ENCODE measurements around the gene DUSP1. TPM values are rescaled to one million over a fixed set of nuclear protein-coding genes. Genes with fewer than 3 reads are reported as not detected.

DUSP1 gene
- total RNA-seq, 1 experiment from 2014 or later: 38.1 TPM

DNA sequence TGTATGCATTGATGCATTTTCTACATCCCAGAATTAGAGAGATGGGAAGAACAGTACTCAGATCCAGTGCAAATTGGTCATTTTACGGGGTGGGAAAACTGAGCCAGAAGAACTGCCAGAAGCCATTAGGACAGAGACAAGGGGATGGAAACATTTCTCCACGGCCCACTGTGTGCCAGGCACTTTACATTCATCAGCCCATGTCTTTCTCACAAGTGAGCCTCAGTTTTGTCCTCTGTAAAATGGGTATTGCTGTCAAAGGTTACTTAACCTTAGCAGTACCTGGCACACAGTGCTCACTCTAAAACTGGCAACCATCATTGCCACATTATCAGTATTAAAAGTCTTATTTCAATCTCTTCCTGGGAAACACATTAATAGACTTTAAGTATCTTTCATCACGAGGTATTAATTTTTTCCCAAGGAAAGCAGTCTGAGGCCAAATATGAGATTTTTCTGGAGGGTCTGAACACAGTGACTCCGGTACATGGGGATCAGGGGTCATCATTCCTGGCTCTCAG, 5.2 kb downstream of the DUSP1 start:
- H3K27me3 Mint-ChIP-seq (ENCODE audit: unreplicated experiment): no peaks in the 10 kb centered on the region
- intact Hi-C loops (cut with micrococcal nuclease; ENCODE audit: unreplicated experiment): loop anchor here (2.0 kb wide), 1 partner anchor 35 kb away; no protein-coding TSS in a partner anchor
- no peak for DNase-seq
- peak overlapping the region; percentile 75 for H3K27ac Mint-ChIP-seq (ENCODE audit: unreplicated experiment)
- no peaks in the 10 kb centered on the region for H3K9me3 Mint-ChIP-seq (ENCODE audit: low read depth, unreplicated experiment)
- H3K36me3 Mint-ChIP-seq (ENCODE audit: insufficient read depth, unreplicated experiment): peaks cover 71% of the 10 kb centered on the region
- CTCF ChIA-PET: interaction anchor here (0.8 to 1.6 kb wide), 10 partner anchors 12 to 313 kb away, joined by 3 to 19 read pairs (median 9); no protein-coding TSS in a partner anchor
- TF ChIP-seq, protein P1, sequence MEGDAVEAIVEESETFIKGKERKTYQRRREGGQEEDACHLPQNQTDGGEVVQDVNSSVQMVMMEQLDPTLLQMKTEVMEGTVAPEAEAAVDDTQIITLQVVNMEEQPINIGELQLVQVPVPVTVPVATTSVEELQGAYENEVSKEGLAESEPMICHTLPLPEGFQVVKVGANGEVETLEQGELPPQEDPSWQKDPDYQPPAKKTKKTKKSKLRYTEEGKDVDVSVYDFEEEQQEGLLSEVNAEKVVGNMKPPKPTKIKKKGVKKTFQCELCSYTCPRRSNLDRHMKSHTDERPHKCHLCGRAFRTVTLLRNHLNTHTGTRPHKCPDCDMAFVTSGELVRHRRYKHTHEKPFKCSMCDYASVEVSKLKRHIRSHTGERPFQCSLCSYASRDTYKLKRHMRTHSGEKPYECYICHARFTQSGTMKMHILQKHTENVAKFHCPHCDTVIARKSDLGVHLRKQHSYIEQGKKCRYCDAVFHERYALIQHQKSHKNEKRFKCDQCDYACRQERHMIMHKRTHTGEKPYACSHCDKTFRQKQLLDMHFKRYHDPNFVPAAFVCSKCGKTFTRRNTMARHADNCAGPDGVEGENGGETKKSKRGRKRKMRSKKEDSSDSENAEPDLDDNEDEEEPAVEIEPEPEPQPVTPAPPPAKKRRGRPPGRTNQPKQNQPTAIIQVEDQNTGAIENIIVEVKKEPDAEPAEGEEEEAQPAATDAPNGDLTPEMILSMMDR (IDR thresholded peaks at IDR 0.05; ENCODE audit: unreplicated experiment): no peak
- peaks cover 58% of the 10 kb centered on the region for H3K4me1 Mint-ChIP-seq (ENCODE audit: low read depth, unreplicated experiment)
- H3K4me3 Mint-ChIP-seq (ENCODE audit: low read depth, unreplicated experiment): peak overlapping the region; percentile 74
- BruUV-seq (replicated peaks): no TSS peak

DNA sequence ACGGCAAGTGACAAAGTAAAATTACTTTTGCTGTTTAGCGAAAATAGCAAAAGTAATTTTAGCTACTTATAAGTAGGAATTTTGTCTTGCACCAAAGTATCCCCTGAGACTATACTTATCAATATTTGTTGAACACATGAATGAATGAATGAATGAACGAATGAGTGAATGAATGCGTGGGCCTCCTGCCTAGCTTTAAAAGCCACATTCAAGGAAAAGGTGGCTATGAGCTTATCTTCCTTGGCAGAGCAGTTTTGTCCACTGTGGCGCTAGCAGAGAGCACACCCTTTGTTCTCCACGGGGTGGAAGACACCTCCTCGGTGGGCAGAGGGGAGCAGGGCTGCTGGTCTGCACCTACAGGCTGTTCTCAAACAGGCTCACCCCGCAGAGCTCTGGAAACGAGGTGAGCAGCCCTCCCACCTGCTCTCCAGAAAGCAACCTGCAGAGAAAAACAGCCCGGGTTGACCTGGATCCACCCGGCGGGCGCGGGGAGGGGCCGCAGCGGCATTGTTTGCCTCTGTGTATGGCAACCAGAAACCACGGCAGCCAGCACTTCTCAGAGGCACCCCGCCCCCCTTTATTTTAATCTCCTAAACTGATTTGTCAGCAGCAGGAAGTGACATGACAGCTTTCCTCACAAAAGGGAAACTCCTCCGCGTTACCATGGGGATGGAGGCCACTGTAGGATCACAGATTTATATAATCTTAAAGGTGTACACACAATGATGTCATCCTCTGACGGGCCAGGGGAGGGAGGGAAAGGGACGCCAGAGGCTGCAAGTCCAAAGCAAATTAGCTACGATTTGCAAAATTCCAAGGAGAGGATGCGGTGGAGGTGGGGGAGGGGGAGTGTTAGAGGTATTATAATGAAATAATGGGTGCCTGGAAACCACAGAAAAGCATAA, 5.9 kb downstream of the DUSP1 start:
- intact Hi-C loops (cut with micrococcal nuclease; ENCODE audit: unreplicated experiment): loop anchor here (2.0 kb wide), 1 partner anchor 34 kb away; no protein-coding TSS in a partner anchor
- no peaks in the 10 kb centered on the region for H3K27me3 Mint-ChIP-seq (ENCODE audit: unreplicated experiment)
- TF ChIP-seq, protein P1 (IDR thresholded peaks at IDR 0.05; ENCODE audit: unreplicated experiment): no peak
- no TSS peak for BruUV-seq (replicated peaks)
- peak; percentile 98 for DNase-seq
- H3K9me3 Mint-ChIP-seq (ENCODE audit: low read depth, unreplicated experiment): no peaks in the 10 kb centered on the region
- peak overlapping the region; percentile 75 for H3K27ac Mint-ChIP-seq (ENCODE audit: unreplicated experiment)
- H3K36me3 Mint-ChIP-seq (ENCODE audit: insufficient read depth, unreplicated experiment): peaks cover 64% of the 10 kb centered on the region
- H3K4me1 Mint-ChIP-seq (ENCODE audit: low read depth, unreplicated experiment): peaks cover 61% of the 10 kb centered on the region
- CTCF ChIA-PET: interaction anchor here (0.5 to 1.6 kb wide), 22 partner anchors 13 to 312 kb away, joined by 3 to 19 read pairs (median 4); no protein-coding TSS in a partner anchor
- peak overlapping the region; percentile 74 for H3K4me3 Mint-ChIP-seq (ENCODE audit: low read depth, unreplicated experiment)

GRCh38 chr5:172763120-172763464, 7.9 kb downstream of the DUSP1 start:
- TF ChIP-seq, protein P1 (IDR thresholded peaks at IDR 0.05; ENCODE audit: unreplicated experiment): no peak
- Mint-ChIP-seq H3K27ac (ENCODE audit: unreplicated experiment) (no peak overlapping the region), H3K36me3 (ENCODE audit: insufficient read depth, unreplicated experiment) (peaks cover 50% of the 10 kb centered on the region), H3K4me1 (ENCODE audit: low read depth, unreplicated experiment) (peaks cover 46% of the 10 kb centered on the region), H3K9me3 (ENCODE audit: low read depth, unreplicated experiment) (no peaks in the 10 kb centered on the region), H3K27me3 (ENCODE audit: unreplicated experiment) (no peaks in the 10 kb centered on the region), H3K4me3 (ENCODE audit: low read depth, unreplicated experiment) (no peak overlapping the region)
- BruUV-seq (replicated peaks): no TSS peak
- CTCF ChIA-PET: no interaction called here
- no peak for DNase-seq
- intact Hi-C loops (cut with micrococcal nuclease; ENCODE audit: unreplicated experiment): no loop called here

GRCh38 chr5:172762214-172763119, 8.5 kb downstream of the DUSP1 start:
- no TSS peak for BruUV-seq (replicated peaks)
- H3K9me3 Mint-ChIP-seq (ENCODE audit: low read depth, unreplicated experiment): no peaks in the 10 kb centered on the region
- peaks cover 46% of the 10 kb centered on the region for H3K4me1 Mint-ChIP-seq (ENCODE audit: low read depth, unreplicated experiment)
- no peaks in the 10 kb centered on the region for H3K27me3 Mint-ChIP-seq (ENCODE audit: unreplicated experiment)
- CTCF ChIA-PET: no interaction called here
- intact Hi-C loops (cut with micrococcal nuclease; ENCODE audit: unreplicated experiment): no loop called here
- no peak for DNase-seq
- TF ChIP-seq, protein P1 (IDR thresholded peaks at IDR 0.05; ENCODE audit: unreplicated experiment): no peak
- H3K4me3 Mint-ChIP-seq (ENCODE audit: low read depth, unreplicated experiment): no peak overlapping the region
- H3K36me3 Mint-ChIP-seq (ENCODE audit: insufficient read depth, unreplicated experiment): peaks cover 48% of the 10 kb centered on the region
- H3K27ac Mint-ChIP-seq (ENCODE audit: unreplicated experiment): no peak overlapping the region

All from Calu3 (cell line).